Cardiac septum (tissue), 1 donor: ENCODE data around the gene GLIPR1. TPM values are rescaled to one million over a fixed set of nuclear protein-coding genes. Genes with fewer than 3 reads are reported as not detected.
"Not testable (repeated sequence)": the region's sequence is repeated elsewhere in the genome, so short reads cannot be mapped to it uniquely, and the experiment has no call there.

Experiments
- DNase-seq: peaks from one replicate; pipeline ENCODE4 v3.0.0-alpha.2; 2020; ENCODE audit warnings: low spot score
- intact Hi-C: fragments of 100-400 bp; cut with DNase I; formaldehyde crosslinking; loops from one replicate; pipeline ENCODE4 v1.14.0; 2022
- long read RNA-seq: library from polyadenylated mRNA; unstranded; transcript quantifications from one replicate; pipeline ENCODE4 v2.0.0, GENCODE V29; 2021
- total RNA-seq: library from RNA; stranded (reverse); fragmentation: NEBNext Ultra II Directional; extraction: Animal tissue kit (Norgen Biotek cat#: 25700); gene quantifications from one replicate; pipeline ENCODE4 v1.2.1, GENCODE V29; 2021
- donor health status: DM: no; HTN: no; CAD: no.

The GLIPR1 gene
- 7.8 TPM for total RNA-seq
- long read RNA-seq, full-length matches to known transcripts: 3 of 8 reads
- long read RNA-seq, partial matches to known transcripts: 0 of 8 reads
- long read RNA-seq, other reads (novel, unspliced or antisense): 5 of 8 reads

DNA sequence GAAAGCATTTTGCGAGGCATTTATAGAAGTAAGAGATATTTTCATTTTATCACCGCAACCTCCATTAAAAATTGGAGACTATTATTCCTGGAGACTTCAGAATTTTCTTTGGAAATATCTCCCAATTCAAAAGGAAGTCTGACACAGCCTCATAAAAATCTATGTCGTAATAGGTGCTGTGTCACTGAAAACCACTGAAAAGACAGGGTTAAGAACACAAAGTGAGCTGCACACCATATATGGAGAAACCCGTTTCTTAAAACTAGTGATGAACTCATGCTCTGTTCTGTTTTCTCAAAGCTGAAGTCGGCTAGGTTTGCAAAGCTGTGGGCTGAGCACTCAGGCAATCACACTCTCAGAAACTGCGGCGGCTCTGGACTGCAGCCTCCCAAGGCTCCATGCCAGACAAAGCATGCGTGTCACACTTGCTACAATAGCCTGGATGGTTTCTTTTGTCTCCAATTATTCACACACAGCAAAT, at the start of gene GLIPR1:
Gene GLIPR1, plus strand, starts transcription at position 287 of the 481 bp plus-strand sequence. Its CDS starts 126 bp downstream, at position 413.
- DNase-seq: peak; percentile 80
- intact Hi-C loops: loop anchor here (10.0 kb wide), 1 partner anchor 86 kb away; the partner anchor contains the start of gene GLIPR1L2

DNA sequence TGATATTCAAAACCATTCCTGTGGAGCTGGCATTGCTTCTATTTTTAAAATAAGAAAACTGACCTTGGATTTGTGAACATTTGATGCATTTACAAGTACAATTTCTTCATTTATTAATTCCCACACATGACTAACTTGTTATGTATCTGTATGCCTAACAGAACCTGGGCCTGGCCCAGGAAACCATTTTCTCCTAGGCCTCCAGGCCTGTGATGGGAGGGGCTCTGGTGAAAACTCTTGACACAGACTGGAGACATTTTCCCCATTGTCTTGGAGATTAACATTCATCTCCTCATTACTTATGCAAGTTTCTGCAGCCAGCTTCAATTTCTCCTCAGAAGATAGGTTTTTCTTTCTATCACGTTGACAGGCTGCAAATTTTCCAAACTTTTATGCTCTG, 47.6 kb upstream of the GLIPR1 start:
- DNase-seq: no peak
- intact Hi-C loops: no loop called here

DNA sequence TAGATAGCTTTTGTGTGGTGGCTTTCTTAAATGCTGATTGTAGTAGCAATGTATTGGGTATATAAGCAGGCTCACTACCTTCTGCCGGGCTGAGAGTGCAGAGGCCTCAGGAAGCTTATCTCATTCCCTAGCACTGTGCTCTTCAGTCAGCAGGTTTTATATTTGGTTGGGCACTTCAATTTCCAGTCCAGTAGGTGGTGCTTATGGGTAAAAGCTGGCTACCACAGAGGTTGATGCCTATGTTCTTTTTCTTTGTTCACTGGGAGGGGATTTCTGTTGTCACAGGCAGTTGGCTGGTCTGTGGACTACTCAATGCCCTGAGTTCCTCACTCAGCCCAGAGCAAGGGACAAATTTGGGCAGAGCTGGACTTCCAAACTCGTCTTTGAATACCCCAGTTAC, 43.0 kb upstream of the GLIPR1 start:
- no peak for DNase-seq
- intact Hi-C loops: no loop called here

DNA sequence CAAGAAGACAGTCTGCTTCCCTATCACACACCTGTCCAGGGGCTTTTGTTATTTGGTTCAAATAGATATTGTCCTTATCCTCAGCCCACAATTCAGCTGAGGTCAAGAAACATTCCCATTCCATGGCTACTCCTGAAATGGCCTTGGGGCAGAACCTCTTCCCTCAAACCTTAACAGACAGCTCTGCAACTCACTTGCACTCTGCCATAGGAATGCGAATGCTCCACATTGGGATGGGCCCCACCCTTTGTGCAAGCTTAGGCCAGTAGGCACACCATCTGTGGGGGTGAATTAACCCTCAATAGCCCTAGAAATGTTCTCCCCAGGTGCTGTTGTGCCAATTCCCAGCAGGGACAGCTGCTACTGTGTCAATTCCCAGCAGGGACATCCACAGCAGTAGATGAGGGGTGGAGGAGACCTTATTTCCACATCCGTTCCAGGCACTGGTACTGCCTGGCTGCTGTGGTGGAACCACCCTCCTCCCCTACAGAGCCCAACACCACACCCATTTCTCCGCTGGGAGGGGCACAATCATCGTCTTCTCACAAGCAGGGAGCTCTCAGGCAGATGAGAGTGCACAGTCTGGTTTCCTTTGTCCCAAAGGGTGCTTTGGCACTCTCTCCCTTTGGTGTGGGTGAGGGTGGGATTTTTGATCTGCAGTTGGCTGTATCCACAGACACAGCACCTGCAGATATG, 42.3 kb upstream of the GLIPR1 start:
- no peak for DNase-seq
- intact Hi-C loops: no loop called here

GRCh38 chr12:75439048-75439447, 41.5 kb upstream of the GLIPR1 start:
- no peak for DNase-seq

GRCh38 chr12:75439930-75440329, 40.6 kb upstream of the GLIPR1 start:
- intact Hi-C loops: no loop called here

More at GRCh38 chr12:75439048-75439447, 41.5 kb upstream of the GLIPR1 start:
- intact Hi-C loops: no loop called here

GRCh38 chr12:75441687-75442449, 38.7 kb upstream of the GLIPR1 start:
- DNase-seq, intact Hi-C loops: not testable (repeated sequence)

More at GRCh38 chr12:75439930-75440329, 40.6 kb upstream of the GLIPR1 start:
- no peak for DNase-seq

GRCh38 chr12:75442454-75442853, 38.1 kb upstream of the GLIPR1 start:
- intact Hi-C loops, DNase-seq: not testable (repeated sequence)

DNA sequence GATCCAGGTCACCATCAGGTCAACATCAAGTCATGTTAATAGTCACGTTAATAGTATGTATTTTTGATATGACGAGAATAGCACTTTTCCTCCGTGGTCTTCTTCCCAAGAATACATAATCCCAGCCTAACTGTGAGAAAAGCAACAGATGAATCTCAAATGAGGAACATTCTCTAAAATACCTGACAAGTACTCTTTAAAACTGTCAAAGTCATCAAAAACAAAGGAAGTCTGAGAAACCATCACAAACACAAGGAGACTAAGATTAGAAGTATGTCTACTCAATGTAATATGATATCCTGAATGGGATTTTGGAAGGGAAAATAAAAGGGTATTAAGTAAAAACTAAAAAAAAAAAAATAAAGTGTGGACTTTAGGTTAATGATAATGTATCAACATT, 36.8 kb upstream of the GLIPR1 start:
- no peak for DNase-seq
- intact Hi-C loops: no loop called here

DNA sequence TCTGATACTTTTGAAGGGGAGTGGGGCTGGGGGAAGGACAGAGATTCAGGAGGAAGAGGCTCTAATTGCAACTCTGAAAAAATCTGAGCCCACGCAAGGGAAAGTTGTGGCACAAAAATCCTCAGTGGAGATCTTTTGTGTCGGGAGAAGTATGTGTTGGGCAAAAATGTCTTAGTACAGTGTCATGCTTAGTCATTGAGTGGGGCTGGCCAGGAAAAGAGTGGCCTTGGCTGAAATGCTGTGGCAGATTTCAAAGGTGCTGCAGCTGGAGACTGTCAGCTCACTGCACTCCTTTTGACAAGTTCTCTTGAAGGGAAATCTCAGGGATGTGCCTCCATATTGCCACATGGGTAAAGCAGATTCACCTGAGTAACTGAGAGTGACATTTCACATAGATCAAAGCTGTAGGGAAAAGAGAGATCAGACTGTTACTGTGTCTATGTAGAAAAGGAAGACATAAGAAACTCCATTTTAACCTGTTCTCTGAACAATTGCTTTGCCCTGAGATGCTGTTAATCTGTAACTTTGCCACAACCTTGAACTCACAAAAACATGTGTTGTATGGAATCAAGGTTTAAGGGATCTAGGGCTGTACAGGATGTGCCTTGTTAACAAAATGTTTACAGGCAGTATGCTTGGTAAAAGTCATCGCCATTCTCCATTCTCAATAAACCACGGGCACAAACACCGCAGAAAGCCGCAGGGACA, 36.0 kb upstream of the GLIPR1 start:
- intact Hi-C loops: no loop called here

GRCh38 chr12:75445137-75445507, 35.4 kb upstream of the GLIPR1 start:
- intact Hi-C loops, DNase-seq: not testable (repeated sequence)

More for the DNA sequence above, 36.0 kb upstream of the GLIPR1 start:
- no peak for DNase-seq

DNA sequence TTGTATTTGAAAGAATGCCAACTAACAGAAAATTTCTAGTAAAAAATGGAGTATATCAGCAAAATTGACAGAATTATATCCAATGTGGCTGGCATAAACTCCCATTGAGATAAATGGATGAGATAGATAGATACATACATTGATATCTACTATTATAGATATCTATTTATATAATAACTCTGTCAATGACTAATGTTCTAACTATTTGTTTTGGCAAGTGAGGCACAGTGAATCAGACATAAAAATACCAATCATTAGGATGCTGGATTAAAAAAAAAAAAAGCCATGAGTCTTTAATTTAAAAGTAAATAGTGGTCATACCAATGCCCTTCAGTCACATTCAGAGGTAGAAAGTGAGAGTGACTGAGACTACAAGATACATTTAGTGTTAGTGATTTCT, 33.7 kb upstream of the GLIPR1 start:
- DNase-seq: no peak
- intact Hi-C loops: no loop called here

- no peak for DNase-seq
- intact Hi-C loops: no loop called here
Measured at GRCh38 chr12:75447691-75448393, 32.7 kb upstream of the GLIPR1 start.

DNA sequence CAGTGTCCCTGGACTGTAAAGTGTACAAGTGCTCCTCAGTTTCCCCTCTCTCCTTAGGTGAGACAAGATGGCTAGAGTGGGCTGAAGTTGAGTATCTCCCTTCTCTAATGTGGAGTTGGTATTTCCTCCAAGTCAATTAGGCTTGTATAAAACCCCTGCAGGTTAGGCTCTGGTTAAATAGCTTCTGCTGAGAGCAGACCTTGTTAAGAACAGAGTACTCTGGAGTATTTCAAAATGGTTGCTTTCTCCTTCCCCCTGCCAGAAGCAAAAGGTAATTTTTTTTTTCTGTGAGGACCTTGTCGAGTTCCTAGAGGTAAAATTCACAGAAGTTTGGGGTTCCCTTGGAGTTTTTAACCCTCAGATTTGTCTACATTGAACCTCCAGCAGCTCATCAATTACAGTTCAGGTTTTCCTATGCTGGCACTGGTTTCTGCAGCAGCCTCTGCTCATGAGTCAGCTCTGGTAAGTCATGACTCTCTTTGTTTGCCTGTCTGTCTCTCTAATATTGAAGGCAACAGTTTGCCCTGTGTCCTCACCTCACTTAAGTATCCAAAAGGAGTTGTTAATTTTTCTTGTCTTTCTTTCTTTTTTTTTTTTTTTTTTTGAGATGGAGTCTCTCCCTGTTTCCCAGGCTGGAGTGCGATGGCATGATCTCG, 27.8 kb upstream of the GLIPR1 start:
- DNase-seq: no peak
- intact Hi-C loops: no loop called here

DNA sequence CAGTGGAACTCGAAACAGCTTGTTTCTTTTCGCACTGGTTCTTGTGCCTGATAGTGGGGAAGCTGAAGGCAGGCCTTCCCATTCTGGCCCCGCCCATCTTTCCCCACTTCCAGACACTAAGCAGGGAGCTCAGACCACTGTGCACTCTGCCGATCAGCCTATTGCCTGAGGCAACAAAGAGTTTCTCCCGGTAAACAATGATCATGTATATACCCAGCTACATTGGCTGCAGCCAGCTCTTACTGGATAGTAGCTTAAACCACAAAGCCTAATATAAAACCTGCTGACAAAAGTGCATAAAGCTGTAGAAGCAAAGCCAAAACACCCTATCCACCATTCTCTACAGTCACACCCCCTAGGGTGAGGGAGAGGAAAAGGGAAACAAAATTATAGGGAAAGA, 24.7 kb upstream of the GLIPR1 start:
- intact Hi-C loops: no loop called here
- DNase-seq: no peak

- no peak for DNase-seq
- intact Hi-C loops: no loop called here
Measured at GRCh38 chr12:75457191-75457590, 23.4 kb upstream of the GLIPR1 start.

DNA sequence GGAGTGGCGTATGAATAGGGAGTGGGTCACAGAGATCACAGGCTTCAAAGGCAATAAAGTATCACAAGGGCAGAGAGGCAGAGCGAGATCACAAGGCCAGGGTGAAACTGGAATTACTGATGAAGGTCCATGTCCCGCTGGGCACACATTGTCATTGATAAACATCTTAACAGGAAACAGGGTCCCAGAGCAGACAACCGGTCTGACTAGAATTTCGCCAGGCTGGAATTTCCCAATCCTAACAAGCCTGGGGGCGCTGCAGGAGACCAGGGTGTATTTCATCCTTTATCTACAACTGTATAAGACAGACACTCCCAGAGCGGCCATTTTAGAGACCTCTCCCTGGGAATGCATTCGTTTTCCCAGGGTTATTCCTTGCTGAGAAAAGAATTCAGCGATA, 22.7 kb upstream of the GLIPR1 start:
- intact Hi-C loops, DNase-seq: not testable (repeated sequence)

DNA sequence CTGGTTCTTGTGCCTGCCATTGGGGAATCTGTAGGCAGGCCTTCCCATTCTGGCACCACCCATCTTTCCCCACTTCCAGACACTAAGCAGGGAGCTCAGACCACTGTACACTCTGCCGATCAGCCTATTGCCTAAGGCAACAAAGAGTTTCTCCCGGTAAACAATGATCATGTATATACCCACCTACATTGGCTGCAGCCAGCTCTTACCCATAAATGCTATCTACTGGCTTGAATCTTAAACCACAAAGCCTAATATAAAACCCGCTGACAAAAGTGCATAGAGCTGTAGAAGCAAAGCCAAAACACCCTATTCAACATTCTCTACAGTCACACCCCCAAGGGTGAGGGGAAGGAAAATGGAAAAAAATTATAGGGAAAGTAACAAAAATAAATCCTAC, 20.8 kb upstream of the GLIPR1 start:
- intact Hi-C loops: no loop called here
- no peak for DNase-seq

GRCh38 chr12:75460204-75460603, 20.4 kb upstream of the GLIPR1 start:
- no peak for DNase-seq
- intact Hi-C loops: no loop called here
